Measurements from ENCODE around the gene OR8S1. TPM values are rescaled to one million over a fixed set of nuclear protein-coding genes. Genes with fewer than 3 reads are reported as not detected.
"Not testable (repeated sequence)": the region's sequence is repeated elsewhere in the genome, so short reads cannot be mapped to it uniquely, and the experiment has no call there.

Gene OR8S1
- not detected for total RNA-seq

- no peak for DNase-seq
- Mint-ChIP-seq H3K36me3 (no peaks in the 10 kb centered on the region), H3K4me1 (no peaks in the 10 kb centered on the region), H3K27me3 (peaks cover 4% of the 10 kb centered on the region), H3K27ac (no peak within 1 kb of the TSS), H3K4me3 (no peak within 1 kb of the TSS), H3K9me3 (no peaks in the 10 kb centered on the region)
These were observed at the start of gene OR8S1 for GRCh38 chr12:48525332-48525731. Gene OR8S1, plus strand, starts transcription at chr12:48525632. Its CDS starts 0 bp downstream, at chr12:48525632.

- Mint-ChIP-seq H3K36me3 (no peaks in the 10 kb centered on the region), H3K4me1 (peaks cover 2% of the 10 kb centered on the region), H3K4me3 (no peak within 1 kb of the TSS), H3K27me3 (no peaks in the 10 kb centered on the region), H3K9me3 (peaks cover 6% of the 10 kb centered on the region), H3K27ac (no peak within 1 kb of the TSS)
- no peak for DNase-seq
These were observed 43.2 kb upstream of the OR8S1 start, which contains the start of gene C12orf54 for GRCh38 chr12:48482198-48482597. Gene C12orf54, plus strand, starts transcription at chr12:48482498. Its CDS starts 799 bp downstream, at chr12:48483297.

GRCh38 chr12:48482930-48483329 is 42.5 kb upstream of the OR8S1 start:
- DNase-seq: no peak
- Mint-ChIP-seq H3K27me3 (no peaks in the 10 kb centered on the region), H3K4me3 (no peak overlapping the region), H3K36me3 (no peaks in the 10 kb centered on the region), H3K4me1 (peaks cover 2% of the 10 kb centered on the region), H3K9me3 (peaks cover 6% of the 10 kb centered on the region), H3K27ac (no peak overlapping the region)

GRCh38 chr12:48486261-48486660 is 39.2 kb upstream of the OR8S1 start:
- no peak overlapping the region for H3K4me3 Mint-ChIP-seq
- no peaks in the 10 kb centered on the region for H3K36me3 Mint-ChIP-seq
- DNase-seq: no peak
- no peak overlapping the region for H3K27ac Mint-ChIP-seq
- peaks cover 6% of the 10 kb centered on the region for H3K4me1 Mint-ChIP-seq
- H3K27me3 Mint-ChIP-seq: no peaks in the 10 kb centered on the region
- H3K9me3 Mint-ChIP-seq: no peaks in the 10 kb centered on the region

- no peaks in the 10 kb centered on the region for H3K9me3 Mint-ChIP-seq
- H3K27me3 Mint-ChIP-seq: no peaks in the 10 kb centered on the region
- no peaks in the 10 kb centered on the region for H3K36me3 Mint-ChIP-seq
- no peak overlapping the region for H3K4me3 Mint-ChIP-seq
- no peak for DNase-seq
- H3K4me1 Mint-ChIP-seq: peaks cover 6% of the 10 kb centered on the region
- H3K27ac Mint-ChIP-seq: no peak overlapping the region
These were observed 38.8 kb upstream of the OR8S1 start for GRCh38 chr12:48486679-48487078.

GRCh38 chr12:48489012-48489411 is 36.4 kb upstream of the OR8S1 start:
- no peak for DNase-seq
- no peak overlapping the region for H3K4me3 Mint-ChIP-seq
- no peak overlapping the region for H3K27ac Mint-ChIP-seq
- H3K36me3 Mint-ChIP-seq: no peaks in the 10 kb centered on the region
- H3K27me3 Mint-ChIP-seq: no peaks in the 10 kb centered on the region
- H3K4me1 Mint-ChIP-seq: peaks cover 6% of the 10 kb centered on the region
- no peaks in the 10 kb centered on the region for H3K9me3 Mint-ChIP-seq

- not testable (repeated sequence) for H3K9me3 Mint-ChIP-seq
These were observed 36.0 kb upstream of the OR8S1 start for GRCh38 chr12:48489456-48489855.

GRCh38 chr12:48500281-48500680 is 25.2 kb upstream of the OR8S1 start:
- H3K36me3 Mint-ChIP-seq, H3K4me3 Mint-ChIP-seq, H3K27ac Mint-ChIP-seq, H3K9me3 Mint-ChIP-seq, H3K27me3 Mint-ChIP-seq, DNase-seq, H3K4me1 Mint-ChIP-seq: not testable (repeated sequence)

More at GRCh38 chr12:48489456-48489855, 36.0 kb upstream of the OR8S1 start:
- not testable (repeated sequence) for H3K4me1 Mint-ChIP-seq, H3K36me3 Mint-ChIP-seq, H3K27ac Mint-ChIP-seq, H3K4me3 Mint-ChIP-seq, DNase-seq, H3K27me3 Mint-ChIP-seq

- H3K9me3 Mint-ChIP-seq, H3K4me3 Mint-ChIP-seq: not testable (repeated sequence)
These were observed 18.6 kb upstream of the OR8S1 start for GRCh38 chr12:48506836-48507235.

GRCh38 chr12:48508987-48509386 is 16.4 kb upstream of the OR8S1 start:
- no peak overlapping the region for H3K27ac Mint-ChIP-seq
- peaks cover 10% of the 10 kb centered on the region for H3K27me3 Mint-ChIP-seq
- DNase-seq: no peak
- H3K36me3 Mint-ChIP-seq: no peaks in the 10 kb centered on the region
- peaks cover 9% of the 10 kb centered on the region for H3K9me3 Mint-ChIP-seq
- no peak overlapping the region for H3K4me3 Mint-ChIP-seq
- H3K4me1 Mint-ChIP-seq: peaks cover 10% of the 10 kb centered on the region

More at GRCh38 chr12:48506836-48507235, 18.6 kb upstream of the OR8S1 start:
- not testable (repeated sequence) for H3K27me3 Mint-ChIP-seq, H3K27ac Mint-ChIP-seq, DNase-seq, H3K36me3 Mint-ChIP-seq, H3K4me1 Mint-ChIP-seq

- no peak overlapping the region for H3K4me3 Mint-ChIP-seq
- peaks cover 12% of the 10 kb centered on the region for H3K9me3 Mint-ChIP-seq
- peaks cover 4% of the 10 kb centered on the region for H3K36me3 Mint-ChIP-seq
- H3K27me3 Mint-ChIP-seq: peaks cover 8% of the 10 kb centered on the region
- H3K4me1 Mint-ChIP-seq: peaks cover 10% of the 10 kb centered on the region
- no peak for DNase-seq
- H3K27ac Mint-ChIP-seq: no peak overlapping the region
These were observed 15.3 kb upstream of the OR8S1 start for GRCh38 chr12:48510111-48510510.

GRCh38 chr12:48512855-48513254 is 12.6 kb upstream of the OR8S1 start:
- H3K9me3 Mint-ChIP-seq: peaks cover 12% of the 10 kb centered on the region
- H3K4me1 Mint-ChIP-seq: peaks cover 10% of the 10 kb centered on the region
- H3K4me3 Mint-ChIP-seq: no peak overlapping the region
- peaks cover 4% of the 10 kb centered on the region for H3K36me3 Mint-ChIP-seq
- peak; percentile 5 for DNase-seq
- peak overlapping the region; percentile 79 for H3K27ac Mint-ChIP-seq
- H3K27me3 Mint-ChIP-seq: peaks cover 4% of the 10 kb centered on the region

GRCh38 chr12:48514728-48515127 is 10.7 kb upstream of the OR8S1 start:
- H3K4me3 Mint-ChIP-seq: no peak overlapping the region
- H3K27ac Mint-ChIP-seq: no peak overlapping the region
- H3K27me3 Mint-ChIP-seq: peaks cover 4% of the 10 kb centered on the region
- DNase-seq: no peak
- H3K36me3 Mint-ChIP-seq: peaks cover 4% of the 10 kb centered on the region
- H3K9me3 Mint-ChIP-seq: peaks cover 12% of the 10 kb centered on the region
- peaks cover 10% of the 10 kb centered on the region for H3K4me1 Mint-ChIP-seq

- H3K4me3 Mint-ChIP-seq, H3K36me3 Mint-ChIP-seq, H3K27me3 Mint-ChIP-seq, H3K9me3 Mint-ChIP-seq, H3K4me1 Mint-ChIP-seq, DNase-seq, H3K27ac Mint-ChIP-seq: not testable (repeated sequence)
These were observed 5.1 kb upstream of the OR8S1 start for GRCh38 chr12:48520381-48520780.

GRCh38 chr12:48527891-48528670 is 2.6 kb downstream of the OR8S1 start:
- no peak overlapping the region for H3K27ac Mint-ChIP-seq
- H3K4me3 Mint-ChIP-seq: no peak overlapping the region
- peaks cover 15% of the 10 kb centered on the region for H3K4me1 Mint-ChIP-seq
- no peaks in the 10 kb centered on the region for H3K36me3 Mint-ChIP-seq
- H3K27me3 Mint-ChIP-seq: no peaks in the 10 kb centered on the region
- no peak for DNase-seq
- no peaks in the 10 kb centered on the region for H3K9me3 Mint-ChIP-seq

GRCh38 chr12:48532601-48533000 is 7.2 kb downstream of the OR8S1 start:
- no peak for DNase-seq
- Mint-ChIP-seq H3K36me3 (no peaks in the 10 kb centered on the region), H3K4me1 (peaks cover 25% of the 10 kb centered on the region), H3K9me3 (peaks cover 11% of the 10 kb centered on the region), H3K27me3 (peaks cover 4% of the 10 kb centered on the region), H3K27ac (peak overlapping the region; percentile 0), H3K4me3 (no peak overlapping the region)
